H9 (cell line): Measurements from ENCODE around the gene NPTXR. TPM values are rescaled to one million over a fixed set of nuclear protein-coding genes. Genes with fewer than 3 reads are reported as not detected.
"Not testable (repeated sequence)": the region's sequence is repeated elsewhere in the genome, so short reads cannot be mapped to it uniquely, and the experiment has no call there.

Experiments used
- DNase-seq: peaks from one replicate; pipeline ENCODE4 v3.0.0-alpha.2; 2017
- H2AFZ ChIP-seq: one replicate; pipeline ENCODE4 v1.6.1; 2013; ENCODE audit warnings: mild to moderate bottlenecking, low read length, control low read depth, moderate library complexity
- H2AK5ac ChIP-seq: 2 replicates; pipeline ENCODE4 v1.6.1; 2013; ENCODE audit warnings: low read length, control low read depth, mixed read lengths; ENCODE audit not compliant: insufficient read length
- H2BK120ac ChIP-seq: one replicate; pipeline ENCODE4 v1.6.1; 2013; ENCODE audit warnings: low read depth, mild to moderate bottlenecking, low read length, control low read depth, inconsistent platforms; ENCODE audit not compliant: poor library complexity, severe bottlenecking
- H2BK12ac ChIP-seq: 2 replicates; pipeline ENCODE4 v1.6.1; 2013; ENCODE audit warnings: low read length, control low read depth, mixed read lengths, low read depth; ENCODE audit not compliant: insufficient read length
- H2BK15ac ChIP-seq: 2 replicates; pipeline ENCODE4 v1.6.1; 2013; ENCODE audit warnings: low read depth, low read length, control low read depth
- H2BK20ac ChIP-seq: one replicate; pipeline ENCODE4 v1.6.1; 2013; ENCODE audit warnings: low read depth, mild to moderate bottlenecking, low read length, control low read depth, inconsistent platforms; ENCODE audit not compliant: poor library complexity, severe bottlenecking
- H2BK5ac ChIP-seq: 2 replicates; pipeline ENCODE4 v1.6.1; 2013; ENCODE audit warnings: low read length, control low read depth, mixed read lengths; ENCODE audit not compliant: insufficient read length
- H3K14ac ChIP-seq: 2 replicates; pipeline ENCODE4 v1.6.1; 2013; ENCODE audit warnings: low read length, control low read depth; ENCODE audit not compliant: insufficient read depth
- H3K18ac ChIP-seq: 2 replicates; pipeline ENCODE4 v1.6.1; 2013; ENCODE audit warnings: low read depth, mild to moderate bottlenecking, mixed read lengths, low read length, control low read depth; ENCODE audit not compliant: insufficient read length
- H3K23ac ChIP-seq: 2 replicates; pipeline ENCODE4 v1.6.1; 2013; ENCODE audit warnings: low read length, control low read depth, mixed read lengths, low read depth; ENCODE audit not compliant: insufficient read length
- H3K23me2 ChIP-seq: 2 replicates; pipeline ENCODE4 v1.6.1; 2013; ENCODE audit warnings: low read depth, mild to moderate bottlenecking, mixed read lengths, low read length, control low read depth; ENCODE audit not compliant: insufficient read length, poor library complexity, severe bottlenecking
- H3K27ac ChIP-seq: 2 replicates; pipeline ENCODE4 v1.5.1; 2013; ENCODE audit warnings: low read length, control low read depth, mixed read lengths, low read depth; ENCODE audit not compliant: insufficient read length
- H3K27me3 ChIP-seq: 2 replicates; pipeline ENCODE4 v1.6.1; 2013; ENCODE audit warnings: low read length, control low read depth, inconsistent platforms; ENCODE audit not compliant: insufficient read depth
- H3K4ac ChIP-seq: 2 replicates; pipeline ENCODE4 v1.6.1; 2013; ENCODE audit warnings: low read depth, mild to moderate bottlenecking, control low read depth, inconsistent platforms, low read length, moderate library complexity
- H3K4me1 ChIP-seq: 2 replicates; pipeline ENCODE4 v1.6.1; 2013; ENCODE audit warnings: low read length, control low read depth, inconsistent platforms; ENCODE audit not compliant: insufficient read depth
- H3K4me2 ChIP-seq: 2 replicates; pipeline ENCODE4 v1.6.1; 2013; ENCODE audit warnings: low read length, control low read depth, mixed read lengths; ENCODE audit not compliant: insufficient read length, insufficient read depth
- H3K56ac ChIP-seq: 2 replicates; pipeline ENCODE4 v1.6.1; 2013; ENCODE audit warnings: low read depth, mild to moderate bottlenecking, mixed read lengths, low read length, control low read depth; ENCODE audit not compliant: insufficient read length
- H3K79me1 ChIP-seq: 2 replicates; pipeline ENCODE4 v1.6.1; 2013; ENCODE audit warnings: low read depth, mild to moderate bottlenecking, moderate library complexity, low read length, control low read depth, inconsistent platforms; ENCODE audit not compliant: insufficient read depth, poor library complexity, severe bottlenecking
- H3K79me2 ChIP-seq: 2 replicates; pipeline ENCODE4 v1.6.1; 2013; ENCODE audit warnings: low read length, control low read depth, inconsistent platforms; ENCODE audit not compliant: insufficient read depth
- H3K9ac ChIP-seq: 2 replicates; pipeline ENCODE4 v1.6.1; 2013; ENCODE audit warnings: low read length, control low read depth, mixed read lengths; ENCODE audit not compliant: insufficient read length; ENCODE audit errors: extremely low read depth
- H3K9me3 ChIP-seq: one replicate; pipeline ENCODE4 v1.6.1; 2013; ENCODE audit warnings: low read depth, low read length, inconsistent platforms; ENCODE audit not compliant: control insufficient read depth
- H3T11ph ChIP-seq: one replicate; pipeline ENCODE4 v1.6.1; 2013; ENCODE audit warnings: mild to moderate bottlenecking, low read length, control low read depth, inconsistent platforms
- H4K20me1 ChIP-seq: one replicate; pipeline ENCODE4 v1.6.1; 2013; ENCODE audit not compliant: control insufficient read depth, insufficient read length, insufficient read depth
- H4K5ac ChIP-seq: 2 replicates; pipeline ENCODE4 v1.6.1; 2013; ENCODE audit warnings: low read depth, mild to moderate bottlenecking, mixed read lengths, low read length, control low read depth; ENCODE audit not compliant: insufficient read length
- H4K8ac ChIP-seq: replicated peaks from 2 replicates; pipeline ENCODE4 v1.6.1; 2013; ENCODE audit warnings: low read length, control low read depth, mixed read lengths, low read depth; ENCODE audit not compliant: insufficient read length
- H4K91ac ChIP-seq: 2 replicates; pipeline ENCODE4 v1.6.1; 2013; ENCODE audit warnings: low read depth, mild to moderate bottlenecking, moderate library complexity, mixed read lengths, low read length, control low read depth; ENCODE audit not compliant: insufficient read length
- H3K27ac Mint-ChIP-seq, 3 experiments: 2 replicates in 2 of 3; 3 replicates in 1 of 3; pipeline ENCODE4 v1.8.0; 2020 to 2021; ENCODE audit warnings: mixed read lengths in 3 of 3, mild to moderate bottlenecking in 1 of 3, moderate library complexity in 1 of 3
- H3K27me3 Mint-ChIP-seq: 2 replicates; pipeline ENCODE4 v1.8.0; 2021; ENCODE audit warnings: low read depth, mild to moderate bottlenecking, moderate library complexity, mixed read lengths
- H3K36me3 Mint-ChIP-seq, 3 experiments: 2 replicates in 2 of 3; 3 replicates in 1 of 3; pipeline ENCODE4 v1.8.0; 2020 to 2021; ENCODE audit warnings: low read depth in 3 of 3, mixed read lengths in 3 of 3; ENCODE audit not compliant: insufficient read depth in 1 of 3
- H3K4me1 Mint-ChIP-seq, 2 experiments: 2 replicates each; pipeline ENCODE4 v1.8.0; 2020; ENCODE audit warnings: mixed read lengths in 2 of 2
- H3K4me3 Mint-ChIP-seq, 2 experiments: 2 replicates in 1 of 2; 3 replicates in 1 of 2; pipeline ENCODE4 v1.8.0; 2020 to 2021; ENCODE audit warnings: mild to moderate bottlenecking in 2 of 2, mixed read lengths in 2 of 2, moderate library complexity in 1 of 2
- H3K9me3 Mint-ChIP-seq, 2 experiments: 2 replicates in 1 of 2; 3 replicates in 1 of 2; pipeline ENCODE4 v1.8.0; 2020; ENCODE audit warnings: mild to moderate bottlenecking in 2 of 2, mixed read lengths in 2 of 2, moderate library complexity in 1 of 2
- CTCF ChIP-seq: fragments of 200-600 bp; sonication (generic); conservative IDR thresholded peaks from 3 replicates; pipeline ENCODE4 v1.8.0; 2021; ENCODE audit warnings: antibody characterized with exemption, mild to moderate bottlenecking
- whole genome bisulfite sequencing: extraction: QIAGEN DNeasy Blood & Tissue Kit; methylation state at CpG from one replicate; pipeline ENCODE4 v1.1.7; 2013; ENCODE audit warnings: missing lambda C conversion rate, low lambda C conversion rate, mixed read lengths; ENCODE audit not compliant: insufficient read length; ENCODE audit errors: extremely low coverage; 5-methylcytosine and 5-hydroxymethylcytosine counted together
- total RNA-seq: library from RNA; stranded (reverse); gene quantifications from 2 replicates; pipeline ENCODE4 v1.2.1, GENCODE V29; 2021

NPTXR gene
- total RNA-seq, 1 experiment from 2014 or later: 8.1 TPM

DNA sequence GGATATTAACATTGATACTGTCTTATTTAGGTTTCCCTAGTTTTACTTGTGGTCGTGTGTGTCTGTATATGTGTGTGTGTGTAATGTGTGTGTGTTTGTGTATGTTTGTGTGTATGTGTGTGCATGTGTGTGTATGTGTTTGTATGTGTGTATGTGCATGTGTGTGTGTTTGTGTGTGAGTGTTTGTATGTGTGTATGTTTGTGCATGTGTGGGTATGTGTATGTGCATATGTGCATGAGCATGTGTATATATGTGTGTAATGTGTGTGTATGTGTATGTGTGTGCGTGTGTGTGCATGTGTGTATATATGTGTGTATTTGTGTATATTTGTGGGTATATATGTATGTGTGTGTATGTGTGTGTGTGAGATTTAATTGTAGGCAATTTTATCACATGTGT is 32.6 kb downstream of the NPTXR start:
- Histone ChIP-seq H3K27me3 (no peaks in the 10 kb centered on the region), H3K27ac (no peak overlapping the region), H3K4ac (no peak overlapping the region), H3T11ph (no peak overlapping the region), H3K14ac (no peak overlapping the region), H3K4me2 (no peak overlapping the region), H3K9me3 (no peaks in the 10 kb centered on the region), H3K23me2 (no peaks in the 10 kb centered on the region), H2AK5ac (no peak overlapping the region), H3K79me1 (no peaks in the 10 kb centered on the region), H3K56ac (no peak overlapping the region), H3K18ac (no peak overlapping the region), H4K91ac (no peak overlapping the region), H2BK20ac (no peak overlapping the region), H2BK5ac (no peak overlapping the region), H4K8ac (no peak overlapping the region), H4K20me1 (no peaks in the 10 kb centered on the region), H2BK120ac (no peak overlapping the region), H3K23ac (no peak overlapping the region), H4K5ac (no peak overlapping the region), H2BK15ac (no peak overlapping the region), H2AFZ (no peak overlapping the region), H2BK12ac (no peak overlapping the region), H3K4me1 (no peaks in the 10 kb centered on the region), H3K9ac (no peak overlapping the region), H3K79me2 (no peaks in the 10 kb centered on the region)
- Mint-ChIP-seq H3K36me3 (no peaks in the 10 kb centered on the region), H3K4me1 (peaks cover 4 to 11% of the 10 kb centered on the region in 2 experiments; a peak in 3 of 4 replicates), H3K27me3 (peaks cover 33% of the 10 kb centered on the region), H3K27ac (no peak overlapping the region), H3K9me3 (peaks cover 14 to 19% of the 10 kb centered on the region in 2 experiments), H3K4me3 (no peak overlapping the region)
- no peak for DNase-seq
- TF ChIP-seq CTCF: no peak
- 100% methylated on average over 1 of the region's 2 CpGs for WGBS

DNA sequence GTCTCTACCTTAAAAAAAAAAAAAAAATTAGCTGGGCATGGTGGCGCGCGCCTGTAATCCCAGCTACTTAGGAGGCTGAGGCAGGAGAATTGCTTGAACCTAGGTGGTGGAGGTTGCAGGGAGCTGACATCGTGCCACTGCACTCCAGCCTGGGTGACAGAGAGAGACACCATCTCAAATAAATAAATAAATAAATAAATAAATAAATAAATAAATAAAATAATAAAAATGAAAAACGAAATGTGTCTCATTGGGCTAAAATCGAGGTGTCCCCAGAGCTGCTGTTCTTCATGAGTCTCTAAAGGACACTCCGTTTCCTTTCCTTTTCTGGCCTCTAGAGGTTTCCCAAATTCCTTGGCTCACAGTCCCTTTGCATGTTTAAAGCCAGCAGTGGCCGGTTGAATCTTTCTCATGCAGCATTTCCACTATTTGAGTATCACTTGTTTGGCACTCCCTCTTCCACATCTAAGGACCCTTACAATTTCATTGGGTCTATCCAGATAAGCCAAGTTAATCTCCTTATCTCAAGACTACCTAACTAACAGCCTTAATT is 38.7 kb downstream of the NPTXR start:
- not testable (repeated sequence) for H3K27ac ChIP-seq, H3T11ph ChIP-seq
- WGBS: no CpG with 5 or more reads among the region's 8 CpGs

More for the DNA sequence above, 38.7 kb downstream of the NPTXR start:
- not testable (repeated sequence) for H3K4me1 ChIP-seq, H4K8ac ChIP-seq, H3K4ac ChIP-seq, H3K4me3 Mint-ChIP-seq, H2BK5ac ChIP-seq, H3K9me3 ChIP-seq, H3K14ac ChIP-seq, H4K5ac ChIP-seq, H3K9ac ChIP-seq, H4K20me1 ChIP-seq, H2AFZ ChIP-seq, H3K56ac ChIP-seq, H2BK15ac ChIP-seq, H3K79me2 ChIP-seq, H3K23me2 ChIP-seq, DNase-seq, H2BK20ac ChIP-seq, H3K4me2 ChIP-seq, H2BK12ac ChIP-seq, H3K79me1 ChIP-seq, H4K91ac ChIP-seq, H3K36me3 Mint-ChIP-seq, H2AK5ac ChIP-seq, H3K23ac ChIP-seq, H2BK120ac ChIP-seq, H3K27me3 ChIP-seq, H3K18ac ChIP-seq
- Mint-ChIP-seq H3K27ac (0 out of 7 replicates have a peak overlapping the region, but pooled peaks of 1 of the 3 experiments have one; percentile 27), H3K4me1 (peaks cover 2 to 12% of the 10 kb centered on the region in 2 experiments; a peak in 2 of 4 replicates), H3K9me3 (peaks cover 12 to 21% of the 10 kb centered on the region in 2 experiments), H3K27me3 (peaks cover 31% of the 10 kb centered on the region)
